GM10248 (cell line): ENCODE measurements around the gene PBX1.

ENCODE experiments used
- CTCF ChIA-PET: fragments of 300-600 bp; sonication (Branson Sonifier 250); formaldehyde crosslinking; extraction: SDS; loops from one replicate; lab custom pipeline; 2021; ENCODE audit warnings: antibody characterized with exemption; lab: Yijun Ruan, JAX
- POLR2A ChIA-PET: fragments of 350-650 bp; sonication (Branson Sonifier 250); formaldehyde crosslinking; extraction: SDS; loops from one replicate; lab custom pipeline; 2020; ENCODE audit warnings: antibody characterized with exemption; lab: Yijun Ruan, JAX
- DNase-seq: peaks from one replicate; pipeline ENCODE4 v3.0.0; 2012; ENCODE audit errors: extremely low spot score
- CTCF ChIP-seq: IDR thresholded peaks from 2 replicates; pipeline ENCODE4 v1.5.1; 2012; ENCODE audit warnings: mild to moderate bottlenecking, low read depth; ENCODE audit errors: extremely low read depth, missing control alignments, control extremely low read depth

The PBX1 gene

GRCh38 chr1:164813776-164814175 lies 254.8 kb downstream of the PBX1 start:
- DNase-seq, result no peak
- ChIA-PET CTCF (no interaction called here), POLR2A (no interaction called here)
- no peak for TF ChIP-seq CTCF

- no peak for DNase-seq
- CTCF ChIA-PET, result no interaction called here
- no peak for TF ChIP-seq CTCF
- POLR2A ChIA-PET, result no interaction called here
Measured at GRCh38 chr1:164821648-164822047, 262.7 kb downstream of the PBX1 start.

GRCh38 chr1:164823486-164824279 lies 264.7 kb downstream of the PBX1 start:
- no peak for DNase-seq
- POLR2A ChIA-PET, result no interaction called here
- TF ChIP-seq CTCF, result no peak
- CTCF ChIA-PET, result interaction anchor here (1.1 kb wide), 1 partner anchor 22 kb away, joined by 3 read pairs; no protein-coding TSS in a partner anchor

- no peak for DNase-seq
- ChIA-PET CTCF (interaction anchor here (0.9 to 1.1 kb wide), 3 partner anchors 21 to 37 kb away, joined by 3 to 5 read pairs (median 4); no protein-coding TSS in a partner anchor), POLR2A (no interaction called here)
- no peak for TF ChIP-seq CTCF
Measured at GRCh38 chr1:164824542-164824941, 265.6 kb downstream of the PBX1 start.

GRCh38 chr1:164830628-164831027 lies 271.6 kb downstream of the PBX1 start:
- CTCF ChIA-PET, result no interaction called here
- POLR2A ChIA-PET, result no interaction called here

GRCh38 chr1:164834641-164835040 lies 275.7 kb downstream of the PBX1 start:
- CTCF ChIA-PET, result no interaction called here
- no peak for TF ChIP-seq CTCF
- POLR2A ChIA-PET, result interaction anchor here (0.7 kb wide), 1 partner anchor 14 kb away, joined by 4 read pairs; no protein-coding TSS in a partner anchor
- no peak for DNase-seq

More at GRCh38 chr1:164830628-164831027, 271.6 kb downstream of the PBX1 start:
- no peak for TF ChIP-seq CTCF
- DNase-seq, result no peak
